ENCODE results near the gene CYSLTR2.
"Not testable (repeated sequence)": the region's sequence is repeated elsewhere in the genome, so short reads cannot be mapped to it uniquely, and the experiment has no call there.

Gene CYSLTR2

DNA sequence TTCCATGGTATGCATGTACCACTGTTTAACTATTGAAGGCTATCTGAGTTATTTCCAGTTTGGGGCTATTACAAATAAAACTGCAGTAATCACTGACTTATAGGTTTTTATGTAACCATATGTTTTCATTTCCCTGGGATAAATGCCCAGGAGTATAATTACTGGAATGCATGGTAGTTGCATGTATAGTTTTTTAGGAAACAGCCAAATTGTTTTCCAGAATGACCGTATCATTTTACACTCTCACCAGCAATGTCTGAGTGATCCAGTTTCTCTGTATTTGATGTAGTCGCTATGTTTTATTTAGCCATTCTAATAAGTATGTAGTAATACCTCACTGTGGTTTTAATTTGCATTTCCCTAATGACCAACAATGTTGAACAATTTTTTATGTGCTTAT is 42.0 kb downstream of the CYSLTR2 start:
- no peak for DNase-seq (ENCODE audit: low spot score)

DNA sequence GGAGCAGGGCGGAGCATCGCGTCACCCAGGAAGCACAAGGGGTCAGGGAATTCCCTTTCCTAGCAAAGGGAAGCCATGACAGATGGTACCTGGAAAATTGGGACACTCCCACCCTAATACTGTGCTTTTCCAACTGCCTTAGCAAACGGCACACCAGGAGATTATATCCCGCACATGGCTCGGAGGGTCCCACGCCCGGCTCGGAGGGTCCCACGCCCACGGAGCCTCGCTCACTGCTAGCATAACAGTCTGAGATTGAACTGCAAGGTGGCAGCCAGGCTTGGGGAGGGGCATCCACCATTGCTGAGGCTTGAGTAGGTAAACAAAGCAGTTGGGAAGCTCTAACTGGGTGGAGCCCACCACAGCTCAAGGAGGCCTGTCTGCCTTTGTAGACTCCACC is 42.9 kb downstream of the CYSLTR2 start:
- DNase-seq (ENCODE audit: low spot score): not testable (repeated sequence)

DNA sequence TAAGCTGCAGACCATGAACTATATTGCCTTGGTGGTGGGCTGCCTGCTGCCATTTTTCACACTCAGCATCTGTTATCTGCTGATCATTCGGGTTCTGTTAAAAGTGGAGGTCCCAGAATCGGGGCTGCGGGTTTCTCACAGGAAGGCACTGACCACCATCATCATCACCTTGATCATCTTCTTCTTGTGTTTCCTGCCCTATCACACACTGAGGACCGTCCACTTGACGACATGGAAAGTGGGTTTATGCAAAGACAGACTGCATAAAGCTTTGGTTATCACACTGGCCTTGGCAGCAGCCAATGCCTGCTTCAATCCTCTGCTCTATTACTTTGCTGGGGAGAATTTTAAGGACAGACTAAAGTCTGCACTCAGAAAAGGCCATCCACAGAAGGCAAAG is 53.7 kb downstream of the CYSLTR2 start:
- no peak for DNase-seq (ENCODE audit: low spot score)

DNA sequence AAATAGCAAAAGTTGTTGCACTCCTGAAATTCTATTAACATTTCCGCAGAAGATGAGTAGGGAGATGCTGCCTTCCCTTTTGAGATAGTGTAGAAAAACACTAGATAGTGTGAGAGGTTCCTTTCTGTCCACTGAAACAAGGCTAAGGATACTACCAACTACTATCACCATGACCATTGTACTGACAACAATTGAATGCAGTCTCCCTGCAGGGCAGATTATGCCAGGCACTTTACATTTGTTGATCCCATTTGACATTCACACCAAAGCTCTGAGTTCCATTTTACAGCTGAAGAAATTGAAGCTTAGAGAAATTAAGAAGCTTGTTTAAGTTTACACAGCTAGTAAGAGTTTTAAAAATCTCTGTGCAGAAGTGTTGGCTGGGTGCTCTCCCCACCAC is 55.0 kb downstream of the CYSLTR2 start:
- no peak for DNase-seq (ENCODE audit: low spot score)

DNA sequence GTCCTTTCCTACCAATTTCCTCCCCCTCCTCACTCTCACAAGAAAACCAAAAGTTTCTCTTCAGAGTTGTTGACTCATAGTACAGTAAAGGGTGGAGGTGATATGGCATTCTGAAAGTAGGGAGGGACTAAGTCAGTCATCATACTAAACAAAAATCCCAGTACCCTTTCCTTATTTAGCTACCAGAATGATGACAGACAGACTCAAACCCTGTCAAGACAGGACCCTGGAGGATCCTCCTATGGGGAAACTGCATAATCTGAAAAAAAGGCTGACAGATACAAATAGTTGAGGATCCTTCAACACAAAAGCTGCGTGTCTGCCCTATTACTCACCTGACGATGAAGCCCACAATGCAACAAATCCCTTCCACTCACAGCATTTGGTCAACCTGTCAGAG is 55.5 kb downstream of the CYSLTR2 start:
- DNase-seq (ENCODE audit: low spot score): no peak

DNA sequence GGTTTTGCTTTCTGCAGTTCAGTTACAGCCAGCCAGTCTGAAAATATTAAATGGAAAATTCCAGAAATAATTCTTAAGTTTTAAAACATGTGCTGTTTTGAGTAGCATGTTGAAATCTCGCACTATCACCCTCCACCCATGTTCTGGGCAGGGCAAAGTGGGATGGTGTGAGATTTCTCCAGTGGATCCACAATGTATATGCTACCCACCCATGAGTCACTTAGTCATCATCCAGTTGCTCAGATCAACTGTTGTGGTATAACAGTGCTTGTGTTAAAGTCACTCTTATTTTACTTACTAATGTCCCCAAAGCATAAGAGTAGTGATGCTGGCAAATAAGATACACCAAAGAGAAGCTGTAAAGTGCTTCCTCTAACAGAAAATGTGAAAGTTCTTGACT is 56.4 kb downstream of the CYSLTR2 start:
- DNase-seq (ENCODE audit: low spot score): no peak

DNA sequence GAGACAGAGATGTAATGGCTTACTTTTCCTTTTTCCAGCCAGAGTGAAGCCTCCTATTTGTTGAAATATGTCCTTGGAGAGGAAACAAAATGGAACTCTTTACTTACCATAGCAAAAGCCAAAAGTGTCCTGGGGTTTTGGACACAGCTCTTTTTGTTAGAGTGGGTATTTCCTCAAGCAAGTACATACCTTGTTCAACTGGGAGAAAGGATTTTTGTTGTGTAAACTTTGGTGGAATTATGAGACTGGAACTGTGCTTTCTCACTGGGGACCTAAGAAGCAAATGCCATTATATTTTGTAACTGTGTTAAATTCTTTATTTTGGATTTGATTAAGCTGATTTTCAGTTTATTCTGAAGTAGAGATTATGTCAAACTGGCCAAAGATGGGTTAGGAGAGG is 58.4 kb downstream of the CYSLTR2 start:
- DNase-seq (ENCODE audit: low spot score): no peak

DNA sequence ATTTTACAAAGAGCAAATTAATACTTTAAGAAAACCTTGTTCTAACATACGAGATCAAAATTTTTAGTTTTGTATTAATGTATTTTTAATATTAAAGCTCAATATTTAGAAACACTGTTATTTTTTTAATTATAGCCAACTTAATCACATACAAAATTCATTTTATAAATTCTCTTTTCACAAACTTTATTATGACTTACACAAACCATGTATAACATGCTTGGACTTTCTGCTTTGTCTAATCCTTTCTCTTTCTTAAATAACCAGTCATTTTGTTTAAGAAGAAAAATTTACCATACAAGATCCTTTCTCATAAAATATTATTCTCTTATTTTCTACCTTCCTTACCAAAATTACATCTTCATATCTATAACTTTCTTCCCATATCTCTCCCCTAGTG is 62.2 kb downstream of the CYSLTR2 start:
- no peak for DNase-seq (ENCODE audit: low spot score)

DNA sequence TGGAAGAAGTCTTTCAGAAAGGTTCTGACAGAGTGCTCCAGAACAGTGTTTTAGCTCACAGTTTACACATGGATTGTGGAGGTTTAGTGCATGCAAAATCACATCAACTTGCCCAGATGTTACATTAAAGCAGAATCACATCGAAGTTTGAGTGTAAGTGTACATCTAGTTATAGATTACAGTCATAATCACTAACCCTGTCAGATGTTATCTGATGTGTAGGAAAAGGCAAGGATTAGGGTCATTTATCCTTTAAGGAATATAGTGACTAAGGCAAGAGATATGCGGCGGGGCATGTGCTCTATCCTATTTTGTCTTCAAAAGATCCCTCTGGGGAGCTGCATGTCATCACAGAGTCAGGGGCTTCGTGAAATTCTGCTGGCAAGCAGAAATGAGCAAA is 66.9 kb downstream of the CYSLTR2 start:
- no peak for DNase-seq (ENCODE audit: low spot score)

DNA sequence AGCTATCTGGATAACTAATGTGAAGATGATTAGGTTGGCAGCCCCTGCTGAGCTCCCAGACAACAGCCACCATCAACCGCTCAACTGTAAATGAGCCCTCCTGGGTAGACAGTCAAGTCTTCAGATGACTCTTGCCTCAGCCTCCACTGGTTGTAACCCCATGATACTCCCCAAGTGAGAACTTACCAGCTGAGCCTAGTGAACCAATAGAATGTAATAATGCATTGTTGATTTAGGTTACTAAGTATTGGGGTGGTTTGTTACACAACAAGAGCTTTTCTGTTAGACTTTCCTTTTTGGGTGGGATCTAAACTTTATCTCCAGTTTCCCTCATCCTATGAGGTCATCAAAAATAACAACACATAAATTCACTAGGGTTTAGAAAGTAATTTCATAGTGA is 69.4 kb downstream of the CYSLTR2 start:
- no peak for DNase-seq (ENCODE audit: low spot score)

DNA sequence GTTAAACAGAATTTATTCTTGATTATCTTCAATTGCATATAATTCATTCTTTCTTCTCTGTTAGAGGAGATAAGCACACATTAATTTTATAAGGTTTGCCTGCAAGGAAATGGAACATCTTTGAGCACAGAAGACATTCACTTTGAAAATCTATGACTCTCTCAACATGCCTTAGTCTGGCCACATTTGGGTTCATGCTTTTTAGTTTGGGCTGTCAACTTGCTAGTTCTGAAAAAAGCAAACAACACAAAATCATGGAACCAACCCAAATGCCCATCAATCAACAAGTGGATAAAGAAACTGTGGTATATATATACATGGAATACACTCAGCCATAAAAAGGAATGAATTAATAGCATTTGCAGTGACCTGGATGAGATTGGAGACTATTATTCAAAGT is 71.5 kb downstream of the CYSLTR2 start:
- DNase-seq (ENCODE audit: low spot score): no peak

DNA sequence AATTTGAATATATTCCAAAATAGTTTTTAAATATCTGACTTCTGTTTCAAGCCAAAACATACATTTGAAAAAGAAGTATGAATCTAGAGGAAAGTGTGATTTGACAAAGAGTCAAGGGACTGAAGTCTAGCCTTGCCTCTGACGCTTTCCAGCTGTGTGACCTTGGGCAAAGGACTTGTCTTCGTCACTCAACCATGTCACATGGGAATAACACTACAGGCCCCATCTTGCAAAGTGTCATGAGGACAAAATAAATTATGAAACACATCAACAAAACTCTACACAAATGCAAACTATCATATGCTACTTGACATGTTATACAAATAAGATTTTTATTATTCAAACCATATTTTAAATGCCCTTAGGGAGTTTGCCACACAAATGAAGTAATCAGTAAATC is 73.0 kb downstream of the CYSLTR2 start:
- DNase-seq (ENCODE audit: low spot score): no peak

DNA sequence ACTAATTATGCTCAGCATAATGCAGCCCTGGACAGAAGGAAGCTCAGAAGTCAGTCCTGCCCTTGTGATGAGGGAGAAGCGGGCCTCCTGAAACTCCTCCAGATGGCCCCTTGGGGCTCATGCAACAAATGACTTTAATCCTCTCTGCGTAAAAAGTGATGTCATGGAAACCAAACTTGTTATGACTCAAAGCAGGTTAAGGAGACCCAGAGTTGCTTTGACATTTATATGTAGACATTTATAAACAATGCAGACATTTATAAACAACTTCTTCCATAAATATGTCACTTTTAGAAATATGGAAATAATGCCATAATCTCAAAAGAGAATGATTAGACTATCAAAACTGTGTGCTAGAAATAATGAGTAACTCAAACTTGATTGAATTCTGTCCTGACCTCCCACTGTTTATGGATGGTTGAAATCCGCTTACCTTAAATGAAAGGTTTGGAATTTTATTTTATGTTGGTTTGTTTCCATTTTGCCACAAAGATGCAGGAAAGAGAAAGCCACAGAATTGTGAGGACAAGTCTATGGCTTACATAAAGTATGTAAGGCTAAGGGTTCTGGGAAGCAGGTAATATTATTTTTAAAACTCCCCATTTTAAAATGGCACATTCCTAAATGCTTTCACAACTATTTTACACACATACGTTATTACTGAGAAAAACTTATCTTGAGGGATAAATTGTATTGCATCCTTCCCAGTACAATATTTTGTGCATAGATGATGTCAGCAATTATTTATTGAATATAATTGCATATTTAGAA is 73.7 kb downstream of the CYSLTR2 start:
- DNase-seq (ENCODE audit: low spot score): no peak

DNA sequence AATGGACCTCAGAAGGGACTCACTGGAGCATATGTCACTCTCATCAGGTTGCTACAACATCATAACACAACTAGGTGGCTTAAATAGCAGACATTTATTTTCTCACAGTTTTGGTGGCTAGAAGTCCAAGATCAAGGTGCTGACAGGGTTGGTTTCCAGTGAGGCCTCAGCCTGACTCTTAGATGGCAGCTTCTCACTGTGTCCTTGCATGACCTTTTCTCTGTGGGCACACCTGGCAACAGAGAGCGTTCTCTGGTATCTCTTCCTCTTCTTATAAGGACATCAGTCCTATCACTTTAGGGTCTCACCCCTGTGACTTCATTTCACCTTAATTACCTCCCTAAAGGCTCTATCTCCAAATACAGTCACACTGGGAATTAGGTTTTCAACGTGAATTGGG is 74.5 kb downstream of the CYSLTR2 start:
- no peak for DNase-seq (ENCODE audit: low spot score)

DNA sequence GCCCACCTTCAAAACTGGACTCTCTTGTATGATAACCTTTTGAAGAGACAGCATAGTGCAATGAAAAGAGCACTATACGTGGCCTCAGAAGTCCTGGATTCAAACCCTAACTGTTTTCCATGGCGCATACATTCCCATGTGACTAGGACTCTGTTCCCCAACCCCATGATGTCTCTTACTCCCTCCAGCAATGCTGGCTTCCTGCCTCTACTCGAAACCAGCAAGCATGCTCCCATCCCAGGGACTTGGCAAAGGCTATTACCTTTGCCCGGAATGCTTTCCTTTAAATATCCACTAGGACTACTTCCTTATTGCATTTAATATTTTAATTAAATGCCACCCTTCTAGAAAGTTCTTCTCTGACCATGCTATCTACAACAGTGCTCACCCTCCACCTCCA is 75.1 kb downstream of the CYSLTR2 start:
- DNase-seq (ENCODE audit: low spot score): no peak

DNA sequence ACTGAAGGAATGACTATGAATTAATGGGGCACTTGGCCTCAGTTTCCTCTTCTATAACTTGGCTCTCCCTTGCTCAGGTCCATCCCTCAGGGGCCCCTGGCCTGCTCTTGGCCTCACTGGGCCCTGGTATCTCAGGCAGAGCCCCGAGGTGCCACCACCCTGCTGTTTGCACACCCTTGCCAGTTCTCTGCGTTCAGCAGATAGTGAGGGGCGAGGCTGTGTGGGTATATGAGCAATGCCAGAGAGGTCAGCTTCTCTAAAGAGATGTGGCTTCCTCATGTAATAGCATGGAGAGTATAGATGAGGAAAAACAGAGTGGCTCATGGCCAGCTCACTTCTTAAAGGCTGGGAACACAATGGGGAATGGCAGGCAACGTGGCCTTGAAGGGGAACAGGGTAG is 76.1 kb downstream of the CYSLTR2 start:
- no peak for DNase-seq (ENCODE audit: low spot score)

DNA sequence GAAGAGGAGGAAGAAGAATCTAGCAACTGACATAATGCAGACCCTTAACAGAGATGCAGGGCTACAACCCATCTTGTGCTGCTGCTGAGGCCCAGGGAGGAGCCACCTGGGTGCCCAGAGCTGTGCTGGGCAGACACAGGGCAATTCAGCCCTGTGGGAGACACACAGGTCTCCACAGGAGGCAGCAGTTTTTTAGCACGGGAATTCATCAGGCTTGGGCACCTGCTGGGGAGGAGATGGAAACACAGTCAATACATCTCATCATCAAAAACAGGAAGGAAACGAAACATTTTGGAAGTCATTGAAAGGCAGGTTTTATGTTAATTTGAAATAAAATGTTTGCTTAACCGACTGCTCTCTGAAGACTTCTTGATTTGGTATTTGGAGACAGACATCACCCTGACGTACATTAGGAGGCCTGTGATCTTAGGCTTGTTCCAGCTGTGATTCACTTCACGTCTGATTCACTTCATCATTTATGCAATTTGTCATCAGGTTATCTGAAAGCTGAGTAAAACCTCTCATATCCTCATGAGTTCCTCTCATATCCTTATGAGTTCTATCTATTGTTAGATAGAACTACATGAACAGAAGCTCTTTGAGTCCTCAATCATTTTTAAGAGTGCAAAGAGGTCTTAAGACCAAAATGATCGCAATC is 77.4 kb downstream of the CYSLTR2 start:
- DNase-seq (ENCODE audit: low spot score): peak; percentile 17

DNA sequence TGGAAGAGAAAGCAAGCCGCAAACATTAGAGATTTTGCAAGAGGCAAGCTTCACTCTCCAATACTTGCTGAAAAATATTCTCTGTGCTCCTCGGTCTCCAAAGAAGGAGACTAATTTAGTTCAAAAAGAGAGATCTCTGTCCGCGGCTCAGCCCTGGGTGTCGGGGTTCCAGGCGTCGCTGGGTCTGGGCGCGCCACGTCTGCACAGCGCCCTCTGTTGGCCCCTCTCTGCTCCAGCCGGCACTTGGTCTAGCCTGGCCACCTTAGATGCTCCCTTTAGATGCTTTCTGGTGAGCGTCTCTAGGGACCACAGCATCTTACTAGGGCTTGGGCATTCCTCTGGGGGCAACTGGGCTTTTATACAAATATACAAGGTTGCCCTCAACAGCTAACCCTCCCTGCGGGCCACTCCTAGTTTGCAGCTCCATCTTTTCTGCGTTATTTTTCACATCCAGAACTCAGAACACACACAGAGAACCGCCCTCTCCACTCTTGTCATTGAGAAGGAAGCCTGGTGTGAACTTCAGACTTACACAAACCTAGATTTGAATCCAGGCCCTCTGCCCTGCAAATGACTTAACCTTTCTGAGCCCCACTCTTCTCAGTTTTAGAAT is 78.3 kb downstream of the CYSLTR2 start:
- peak; percentile 67 for DNase-seq (ENCODE audit: low spot score)

DNA sequence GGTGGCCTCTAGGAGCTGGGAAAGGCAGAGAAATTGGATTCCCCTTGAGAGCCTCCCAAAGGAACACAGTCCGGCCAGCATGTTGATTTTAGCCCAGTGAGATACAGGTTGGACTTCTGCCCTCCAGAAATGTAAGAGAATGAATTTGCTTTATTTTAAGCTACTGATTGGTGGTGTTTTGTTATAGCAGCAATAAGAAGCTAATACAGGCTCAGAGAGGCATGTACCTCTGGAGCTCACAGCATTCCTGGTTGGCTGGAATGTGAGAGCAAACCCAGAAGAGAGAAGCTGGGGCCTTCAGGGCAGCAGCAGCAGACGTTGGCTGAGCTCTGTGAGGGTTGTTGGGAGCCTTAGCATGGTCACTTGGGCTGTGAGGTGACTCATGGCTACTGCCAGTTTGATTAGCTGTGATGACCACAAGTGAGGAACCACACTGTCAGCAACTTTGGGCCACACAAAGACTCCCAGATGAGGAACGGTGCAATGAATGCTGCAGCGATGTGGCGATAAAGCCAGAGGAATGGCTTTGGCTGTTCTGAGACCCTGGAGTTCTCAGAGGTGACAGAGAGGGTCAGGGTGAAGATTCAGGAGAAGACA is 80.1 kb downstream of the CYSLTR2 start:
- DNase-seq (ENCODE audit: low spot score): no peak

DNA sequence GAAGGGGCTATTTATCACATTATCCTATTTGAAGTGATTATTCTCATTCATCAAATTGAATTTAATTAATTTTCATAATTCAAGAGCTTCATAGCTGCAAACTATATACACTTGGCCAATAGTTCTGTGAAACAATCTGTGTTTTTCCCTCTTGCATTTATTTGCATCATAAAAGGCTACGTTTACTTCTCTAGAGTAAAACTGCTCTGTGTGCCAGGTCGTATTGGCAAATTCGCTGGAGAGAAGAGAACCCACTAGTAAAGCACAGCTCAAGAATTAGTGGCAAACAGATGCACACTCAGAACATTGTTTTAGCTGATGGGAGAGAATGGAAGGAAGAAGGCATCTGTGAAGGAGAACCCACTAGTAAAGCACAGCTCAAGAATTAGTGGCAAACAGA is 81.8 kb downstream of the CYSLTR2 start:
- DNase-seq (ENCODE audit: low spot score): no peak

DNA sequence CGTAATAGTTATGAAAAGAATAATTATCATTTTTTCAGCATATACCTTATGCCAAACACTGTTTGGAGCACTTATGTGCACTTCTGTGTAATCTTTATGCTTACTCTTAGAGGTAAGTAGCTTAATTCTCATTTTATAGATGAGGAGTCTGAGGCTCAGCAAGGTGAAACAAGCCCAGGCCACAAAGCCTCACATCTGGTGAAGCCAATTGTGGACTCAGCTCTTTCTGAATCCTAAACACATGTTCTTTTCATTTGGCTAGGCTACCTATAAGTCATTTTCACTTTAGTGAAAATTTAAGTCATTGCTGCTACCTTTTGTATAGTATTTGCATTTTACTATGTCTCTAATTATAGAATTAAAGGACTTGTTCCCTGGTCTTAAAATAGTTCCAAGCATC is 84.0 kb downstream of the CYSLTR2 start:
- DNase-seq (ENCODE audit: low spot score): no peak

DNA sequence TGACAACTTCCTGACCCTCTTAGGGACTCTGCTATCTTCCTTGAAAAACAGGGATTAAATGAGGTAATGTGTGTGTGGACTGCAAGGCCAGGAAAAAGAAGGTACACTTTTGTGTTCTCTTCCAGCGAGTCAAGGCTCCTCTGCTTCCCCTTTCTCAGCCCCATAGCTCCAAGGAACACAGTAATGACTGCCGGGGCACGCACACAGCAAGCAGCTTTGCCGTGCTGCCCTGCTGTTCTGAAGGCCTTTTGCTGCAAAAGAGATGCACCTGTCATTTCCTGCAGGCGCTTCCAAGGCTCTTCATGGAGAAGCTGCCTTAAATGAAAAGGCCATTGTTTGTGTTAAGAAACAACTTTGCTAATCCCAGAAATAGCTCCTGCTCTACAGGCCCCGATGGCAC is 84.6 kb downstream of the CYSLTR2 start:
- DNase-seq (ENCODE audit: low spot score): no peak

DNA sequence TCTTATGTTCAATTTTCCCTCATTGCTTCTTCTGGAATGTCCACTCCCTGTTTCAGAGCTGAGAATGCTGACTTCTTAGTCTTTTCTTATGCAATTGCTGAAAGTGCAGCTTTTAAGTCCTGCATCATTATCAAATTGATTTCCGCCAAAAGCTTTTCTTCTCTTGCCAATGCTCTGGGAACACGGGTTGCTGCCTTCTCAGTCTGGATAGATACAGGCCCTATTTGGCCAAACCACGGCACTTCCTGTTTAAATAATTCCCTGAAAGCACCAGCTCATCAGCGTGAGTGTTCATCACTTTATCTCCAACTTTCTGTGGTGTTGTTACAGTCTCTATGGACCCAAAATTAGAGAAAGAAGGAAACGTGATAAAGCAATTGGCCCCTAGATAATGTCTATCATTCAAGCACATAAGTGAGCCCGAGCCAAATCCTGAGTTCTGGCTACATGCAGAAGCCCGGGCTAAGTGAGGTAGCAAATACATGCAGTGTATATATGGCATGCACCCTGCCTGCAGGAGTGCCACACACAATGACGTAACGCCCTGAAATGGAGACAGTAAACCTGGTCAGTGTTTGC is 85.7 kb downstream of the CYSLTR2 start:
- no peak for DNase-seq (ENCODE audit: low spot score)
